ENCODE measurements around the gene MEN1.

The MEN1 gene

GRCh38 chr11:64762277-64762673 lies 48.1 kb downstream of the MEN1 start:
- DNase-seq (ENCODE audit: low spot score) = peak; percentile 30

- no peak for DNase-seq (ENCODE audit: low spot score)
Observed at GRCh38 chr11:64760759-64761420, 49.5 kb downstream of the MEN1 start.

DNA sequence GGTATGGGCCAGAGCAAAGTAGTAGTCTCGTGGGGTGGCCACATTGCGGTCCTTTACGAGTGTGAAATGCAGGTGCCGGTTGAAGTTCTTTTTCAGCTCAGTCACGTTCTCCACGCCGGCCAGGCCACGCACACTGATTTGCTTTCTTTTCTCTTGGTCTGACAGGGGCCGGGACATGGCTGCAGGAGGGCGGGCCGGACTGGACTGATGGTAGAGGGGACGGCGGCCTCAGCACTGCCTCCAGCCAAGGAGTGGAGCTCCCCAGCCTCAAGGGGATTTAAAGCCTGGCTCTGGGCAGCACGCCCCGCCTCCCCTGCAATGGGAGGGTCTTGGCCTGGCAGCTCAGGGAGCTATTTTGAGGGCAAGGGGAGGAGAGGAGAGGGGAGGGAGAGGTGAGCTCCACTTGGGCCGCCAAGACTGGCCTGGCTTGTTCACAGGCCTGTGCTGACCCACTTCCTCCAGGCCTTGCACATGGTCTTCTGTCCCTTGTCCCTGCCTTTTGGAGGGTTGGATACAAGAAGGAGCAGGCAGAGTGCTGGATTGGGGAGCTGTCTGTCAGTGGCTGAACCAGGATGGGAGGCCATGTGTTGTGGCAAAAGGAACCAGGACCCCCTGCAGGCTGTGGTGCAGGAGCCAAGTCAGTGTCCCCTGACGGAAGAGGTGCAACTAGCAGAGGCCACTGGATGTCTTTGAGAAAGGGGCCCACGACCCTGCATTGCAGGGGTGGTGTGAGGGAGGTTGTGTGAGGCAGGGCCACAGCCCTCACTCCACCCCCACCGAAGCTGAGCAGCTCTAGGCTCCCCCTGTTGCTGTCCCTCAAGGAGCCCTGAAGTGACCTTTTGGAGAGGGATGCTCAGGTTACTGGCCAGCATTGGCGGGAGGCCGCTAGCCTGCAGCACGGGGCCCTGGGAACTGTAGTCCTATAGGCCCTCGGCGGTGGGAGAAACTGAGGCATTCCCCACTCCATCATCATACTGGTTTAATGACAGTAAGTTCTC lies 50.3 kb downstream of the MEN1 start, which contains the start of gene PYGM:
Gene PYGM, minus strand, starts transcription at position 253 of the 998 bp plus-strand sequence. Its CDS starts 76 bp downstream, at position 177.
- DNase-seq (ENCODE audit: low spot score) = peak; percentile 73

DNA sequence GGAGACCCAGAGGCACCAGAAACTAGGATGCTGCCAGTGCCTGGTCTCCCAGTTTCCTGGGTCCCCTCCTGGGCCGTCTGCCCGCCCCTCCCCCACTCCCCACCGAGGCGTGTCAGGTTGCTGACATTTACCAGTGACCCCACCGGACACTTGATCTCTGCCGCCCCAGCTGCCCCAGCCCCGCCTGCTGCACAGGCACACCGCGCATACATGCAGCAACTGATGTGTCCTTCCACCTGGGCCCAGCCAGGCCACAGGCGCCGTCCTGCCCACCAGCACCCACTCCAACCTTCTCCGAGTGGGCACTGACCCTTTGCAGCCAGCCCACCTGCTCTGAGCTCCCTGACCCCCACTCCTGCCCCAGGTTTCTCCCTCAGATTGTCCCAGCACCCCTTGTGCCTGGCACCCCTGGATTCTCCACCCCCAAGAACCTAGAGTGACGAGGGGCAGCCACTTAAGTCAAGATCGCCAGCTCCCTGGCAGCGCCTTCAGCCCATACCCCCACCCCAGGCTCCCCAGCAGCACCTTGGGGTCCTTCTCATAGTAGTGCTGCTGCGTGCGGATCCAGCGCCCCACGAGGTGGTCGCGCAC lies 51.1 kb downstream of the MEN1 start:
- no peak for DNase-seq (ENCODE audit: low spot score)

DNA sequence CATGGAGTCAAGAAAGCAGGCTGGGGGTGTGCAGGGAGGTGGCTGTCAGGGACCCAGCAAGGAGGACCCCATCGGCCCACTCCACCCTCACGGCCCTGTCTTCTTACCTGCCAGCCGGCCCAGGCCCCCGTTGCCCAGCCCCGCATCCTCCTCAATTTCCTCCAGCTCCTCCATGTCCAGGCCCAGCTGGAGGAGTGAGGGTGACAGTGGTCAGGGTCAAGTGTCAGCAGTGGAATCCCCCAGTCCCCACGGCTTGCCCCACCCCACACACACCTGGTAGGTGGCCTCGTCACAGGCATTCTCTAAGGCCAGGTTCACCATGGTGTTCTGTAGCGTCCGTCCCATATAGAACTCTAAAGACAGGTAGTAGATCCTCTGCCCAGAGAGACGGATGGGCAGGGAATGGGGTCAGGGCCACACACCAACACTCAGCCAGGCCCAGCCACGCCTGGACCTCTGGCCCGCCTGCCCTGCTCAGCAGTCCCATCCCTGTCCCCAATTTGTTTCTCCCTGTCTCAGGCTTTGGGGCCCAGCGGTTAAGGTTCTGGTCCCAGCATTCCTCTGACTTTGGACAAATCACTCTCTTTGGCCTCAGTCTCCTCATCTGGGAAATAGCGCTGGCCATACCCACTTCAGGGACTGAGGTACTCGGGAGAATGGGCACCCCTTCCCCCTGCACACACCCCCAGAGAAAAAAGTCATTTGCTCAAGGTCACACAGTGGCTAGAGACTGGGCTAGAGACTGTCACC lies 51.8 kb downstream of the MEN1 start:
- DNase-seq (ENCODE audit: low spot score) = no peak

- no peak for DNase-seq (ENCODE audit: low spot score)
Observed at GRCh38 chr11:64757549-64758329, 52.6 kb downstream of the MEN1 start.

- DNase-seq (ENCODE audit: low spot score) = no peak
Observed at GRCh38 chr11:64755681-64756361, 54.5 kb downstream of the MEN1 start.

GRCh38 chr11:64754919-64755662 lies 55.3 kb downstream of the MEN1 start:
- DNase-seq (ENCODE audit: low spot score) = no peak

GRCh38 chr11:64754124-64754918 lies 56.0 kb downstream of the MEN1 start:
- no peak for DNase-seq (ENCODE audit: low spot score)

Measured in globus pallidus (tissue), 1 donor.